RWPE2 (cell line): ENCODE measurements around the gene SMARCA5.

ENCODE experiments used
- ATAC-seq: fragments of 200-7000 bp; cut with Tn5 transposase; 3 replicates; pipeline ENCODE4 v1.9.1; 2021; ENCODE audit warnings: low read depth
- DNase-seq: peaks from one replicate; pipeline ENCODE4 v3.0.0-alpha.2; 2020; ENCODE audit warnings: low spot score
- H3K27ac ChIP-seq: fragments of 450-650 bp; 2 replicates; pipeline ENCODE4 v1.5.1; 2017; ENCODE audit warnings: mild to moderate bottlenecking; ENCODE audit not compliant: poor library complexity, severe bottlenecking
- H3K27me3 ChIP-seq: fragments of 250-450 bp; sonication (Bioruptor Pico); 2 replicates; pipeline ENCODE4 v1.5.1; 2021; ENCODE audit warnings: mild to moderate bottlenecking, moderate library complexity; ENCODE audit not compliant: insufficient read depth, poor library complexity, severe bottlenecking
- H3K36me3 ChIP-seq: fragments of 250-450 bp; sonication (Bioruptor Pico); 2 replicates; pipeline ENCODE4 v1.5.1; 2020; ENCODE audit warnings: low read depth, mild to moderate bottlenecking, moderate library complexity
- H3K4me1 ChIP-seq: fragments of 250-450 bp; sonication (Bioruptor Pico); 2 replicates; pipeline ENCODE4 v1.5.1; 2021; ENCODE audit warnings: mild to moderate bottlenecking, moderate library complexity; ENCODE audit not compliant: insufficient read depth, poor library complexity, severe bottlenecking
- H3K4me3 ChIP-seq: fragments of 250-450 bp; sonication (Bioruptor Pico); 2 replicates; pipeline ENCODE4 v1.5.1; 2021; ENCODE audit warnings: mild to moderate bottlenecking, moderate library complexity; ENCODE audit not compliant: severe bottlenecking
- H3K9me3 ChIP-seq: fragments of 250-450 bp; sonication (Bioruptor Pico); 2 replicates; pipeline ENCODE4 v1.5.1; 2021; ENCODE audit warnings: mild to moderate bottlenecking, moderate library complexity; ENCODE audit not compliant: severe bottlenecking
- CTCF ChIP-seq: fragments of 450-650 bp; IDR thresholded peaks from one replicate; pipeline ENCODE4 v1.5.1; 2017; ENCODE audit warnings: mild to moderate bottlenecking, moderate library complexity; ENCODE audit not compliant: poor library complexity, severe bottlenecking

The SMARCA5 gene

GRCh38 chr4:143554728-143555597 is 41.5 kb downstream of the SMARCA5 start:
- ATAC-seq (no peak), DNase-seq (no peak)
- Histone ChIP-seq H3K27me3 (no peaks in the 10 kb centered on the region), H3K36me3 (peaks cover 48% of the 10 kb centered on the region), H3K4me3 (no peak overlapping the region), H3K9me3 (no peaks in the 10 kb centered on the region), H3K27ac (no peak overlapping the region), H3K4me1 (peaks cover 2% of the 10 kb centered on the region)
- no peak for TF ChIP-seq CTCF

- no peak overlapping the region for H3K4me3 ChIP-seq
- H3K27ac ChIP-seq = no peak overlapping the region
- DNase-seq = no peak
- peaks cover 41% of the 10 kb centered on the region for H3K36me3 ChIP-seq
- TF ChIP-seq CTCF = no peak
- no peaks in the 10 kb centered on the region for H3K9me3 ChIP-seq
- ATAC-seq = no peak
- H3K27me3 ChIP-seq = no peaks in the 10 kb centered on the region
- peaks cover 5% of the 10 kb centered on the region for H3K4me1 ChIP-seq
These were observed 42.2 kb downstream of the SMARCA5 start for GRCh38 chr4:143555676-143556075.

GRCh38 chr4:143558286-143558685 is 44.8 kb downstream of the SMARCA5 start:
- Histone ChIP-seq H3K4me3 (no peak overlapping the region), H3K9me3 (no peaks in the 10 kb centered on the region), H3K36me3 (peaks cover 17% of the 10 kb centered on the region), H3K27ac (no peak overlapping the region), H3K4me1 (peaks cover 5% of the 10 kb centered on the region), H3K27me3 (no peaks in the 10 kb centered on the region)
- no peak for DNase-seq
- no peak for ATAC-seq
- no peak for TF ChIP-seq CTCF

- peak overlapping the region; percentile 11 for H3K27ac ChIP-seq
These were observed 45.6 kb downstream of the SMARCA5 start for GRCh38 chr4:143558823-143559756.

More at GRCh38 chr4:143558823-143559756, 45.6 kb downstream of the SMARCA5 start:
- peak; percentile 94 for TF ChIP-seq CTCF
- H3K4me1 ChIP-seq = peaks cover 5% of the 10 kb centered on the region
- peak overlapping the region; percentile 50 for H3K4me3 ChIP-seq
- peak; percentile 92 for ATAC-seq
- H3K27me3 ChIP-seq = no peaks in the 10 kb centered on the region
- peaks cover 9% of the 10 kb centered on the region for H3K36me3 ChIP-seq
- DNase-seq = peak; percentile 85
- H3K9me3 ChIP-seq = no peaks in the 10 kb centered on the region
